GM23338 (cell line): ENCODE data around the gene GRID1. TPM values are rescaled to one million over a fixed set of nuclear protein-coding genes. Genes with fewer than 3 reads are reported as not detected.

ENCODE experiments used
- ATAC-seq: fragments of 200-7000 bp; cut with Tn5 transposase; 3 replicates; pipeline ENCODE4 v1.9.1; 2020
- DNase-seq: peaks from one replicate; pipeline ENCODE4 v3.0.0-alpha.2; 2015; ENCODE audit warnings: low spot score
- H2AFZ ChIP-seq: fragments of 200-600 bp; sonication (generic); 2 replicates; pipeline ENCODE4 v1.8.0; 2016; ENCODE audit warnings: antibody characterized with exemption, mild to moderate bottlenecking, moderate library complexity
- H3F3A ChIP-seq: fragments of 200-600 bp; sonication (generic); replicated peaks from 2 replicates; pipeline ENCODE4 v1.8.0; 2017; ENCODE audit warnings: antibody characterized with exemption, mixed run types, low read depth
- H3K27ac ChIP-seq: fragments of 200-600 bp; sonication (generic); 2 replicates; pipeline ENCODE4 v1.6.1; 2016; ENCODE audit warnings: low read depth
- H3K27me3 ChIP-seq: fragments of 200-600 bp; sonication (generic); 2 replicates; pipeline ENCODE4 v1.8.0; 2016; ENCODE audit warnings: mild to moderate bottlenecking, mixed run types, moderate library complexity; ENCODE audit not compliant: insufficient read depth
- H3K36me3 ChIP-seq: fragments of 200-600 bp; sonication (generic); 2 replicates; pipeline ENCODE4 v1.8.0; 2016; ENCODE audit warnings: mild to moderate bottlenecking; ENCODE audit not compliant: insufficient read depth
- H3K4me1 ChIP-seq: fragments of 200-600 bp; sonication (generic); 2 replicates; pipeline ENCODE4 v1.8.0; 2016; ENCODE audit warnings: mild to moderate bottlenecking, moderate library complexity; ENCODE audit not compliant: insufficient read depth
- H3K4me2 ChIP-seq: fragments of 200-600 bp; sonication (generic); 2 replicates; pipeline ENCODE4 v1.7.1; 2017; ENCODE audit warnings: mixed run types
- H3K4me3 ChIP-seq: fragments of 200-600 bp; sonication (generic); 2 replicates; pipeline ENCODE4 v1.6.1; 2016; ENCODE audit warnings: mixed run types
- H3K79me2 ChIP-seq: fragments of 200-600 bp; sonication (generic); replicated peaks from 2 replicates; pipeline ENCODE4 v1.8.0; 2017; ENCODE audit warnings: mild to moderate bottlenecking; ENCODE audit not compliant: insufficient read depth
- H3K9me2 ChIP-seq: fragments of 200-600 bp; sonication (generic); 2 replicates; pipeline ENCODE4 v1.8.0; 2017; ENCODE audit not compliant: insufficient read depth
- H4K20me1 ChIP-seq: fragments of 200-600 bp; sonication (generic); replicated peaks from 2 replicates; pipeline ENCODE4 v1.8.0; 2017; ENCODE audit warnings: mild to moderate bottlenecking; ENCODE audit not compliant: insufficient read depth
- H3K27ac Mint-ChIP-seq: 2 replicates; pipeline ENCODE4 v1.8.0; 2020; ENCODE audit warnings: inconsistent platforms, mild to moderate bottlenecking, moderate library complexity, mixed read lengths
- H3K27me3 Mint-ChIP-seq: 3 replicates; pipeline ENCODE4 v1.8.0; 2022; ENCODE audit warnings: low read depth, mild to moderate bottlenecking, moderate library complexity, mixed read lengths, inconsistent platforms; ENCODE audit not compliant: insufficient read depth, poor library complexity
- H3K36me3 Mint-ChIP-seq: 3 replicates; pipeline ENCODE4 v1.8.0; 2021; ENCODE audit warnings: low read depth, mild to moderate bottlenecking, inconsistent platforms, moderate library complexity, mixed read lengths
- H3K4me1 Mint-ChIP-seq: 3 replicates; pipeline ENCODE4 v1.8.0; 2020; ENCODE audit warnings: mild to moderate bottlenecking, inconsistent platforms, mixed read lengths
- H3K4me3 Mint-ChIP-seq: 3 replicates; pipeline ENCODE4 v1.8.0; 2021; ENCODE audit warnings: moderate library complexity, mild to moderate bottlenecking, inconsistent platforms, mixed read lengths
- H3K9me3 Mint-ChIP-seq: 3 replicates; pipeline ENCODE4 v1.8.0; 2020; ENCODE audit warnings: moderate library complexity, mild to moderate bottlenecking, inconsistent platforms, mixed read lengths
- EZH2 ChIP-seq: fragments of 200-600 bp; sonication (generic); IDR thresholded peaks from one replicate; pipeline ENCODE4 v1.8.0; 2017; ENCODE audit warnings: antibody characterized with exemption, mild to moderate bottlenecking, low read depth; ENCODE audit not compliant: unreplicated experiment
- STAT1 ChIP-seq: IDR thresholded peaks from one replicate; pipeline ENCODE4 v1.6.1; 2016; ENCODE audit warnings: antibody characterized with exemption; ENCODE audit not compliant: unreplicated experiment
- ZNF114 ChIP-seq: fragments of 250-450 bp; sonication (Bioruptor Pico); IDR thresholded peaks from 2 replicates; pipeline ENCODE4 v1.5.0; 2020; ENCODE audit warnings: mild to moderate bottlenecking, moderate library complexity
- ZNF331 ChIP-seq: fragments of 250-450 bp; sonication (Bioruptor Pico); IDR thresholded peaks from 2 replicates; pipeline ENCODE4 v1.5.0; 2020; ENCODE audit warnings: low read depth, mild to moderate bottlenecking, moderate library complexity
- polyA plus RNA-seq: library from polyadenylated mRNA; unstranded; fragments of >200 nt; fragmentation: Nextera tagmentation; extraction: Ambion mirVana; gene quantifications from 2 replicates; pipeline ENCODE4 v1.2.1, GENCODE V29; 2016
- total RNA-seq: library from RNA; depleted of rRNA; stranded (reverse); fragments of >200 nt; shearing (Covaris generic); gene quantifications from 2 replicates; pipeline ENCODE4 v1.2.3, GENCODE V29; 2014
- TF ChIP-seq, protein P1 (sequence below), 2 experiments: fragments of 200-600 bp in 1 of 2; sonication (generic) in 1 of 2; conservative IDR thresholded peaks; 2 replicates each; pipeline versions ENCODE4 v1.5.1 to v1.6.1; 2016 to 2017; ENCODE audit warnings: antibody characterized with exemption in 2 of 2, low read depth in 2 of 2, mild to moderate bottlenecking in 2 of 2, moderate library complexity in 1 of 2
- TF ChIP-seq, protein P2 (sequence below): IDR thresholded peaks from one replicate; pipeline ENCODE4 v1.6.1; 2018; ENCODE audit warnings: antibody characterized with exemption; ENCODE audit not compliant: unreplicated experiment
- TF ChIP-seq, protein P3 (sequence below): fragments of 250-450 bp; sonication (Bioruptor Pico); IDR thresholded peaks from 2 replicates; pipeline ENCODE4 v1.5.0; 2020; ENCODE audit warnings: mild to moderate bottlenecking, moderate library complexity
- TF ChIP-seq, protein P4 (sequence below): IDR thresholded peaks from 2 replicates; pipeline ENCODE4 v1.6.1; 2016; ENCODE audit warnings: antibody characterized with exemption

GRID1 gene
- total and polyA plus RNA-seq, 2 experiments from 2014 or later: 0.14 to 0.15 TPM

DNA sequence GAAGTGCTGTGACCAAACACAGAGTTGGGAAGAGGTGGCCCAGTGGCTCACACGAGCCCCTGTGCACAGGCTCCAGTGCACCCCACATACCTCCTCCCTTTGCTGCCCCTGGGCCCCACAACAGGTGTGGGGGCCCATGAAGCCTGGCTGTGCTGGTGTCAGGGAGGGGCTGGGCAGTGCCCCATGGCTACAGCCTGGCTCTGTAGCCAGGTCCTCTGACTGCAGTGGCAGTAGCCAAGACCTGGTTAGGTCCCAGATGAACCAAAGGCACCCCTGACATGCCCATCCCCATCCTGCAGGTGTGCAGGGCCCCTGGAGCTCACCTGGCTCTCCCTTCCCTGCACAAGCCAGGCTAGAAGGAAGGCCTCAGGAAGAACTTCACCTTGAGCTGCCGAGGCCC, 176.3 kb downstream of the GRID1 start (continued):
- TF ChIP-seq, protein P1, sequence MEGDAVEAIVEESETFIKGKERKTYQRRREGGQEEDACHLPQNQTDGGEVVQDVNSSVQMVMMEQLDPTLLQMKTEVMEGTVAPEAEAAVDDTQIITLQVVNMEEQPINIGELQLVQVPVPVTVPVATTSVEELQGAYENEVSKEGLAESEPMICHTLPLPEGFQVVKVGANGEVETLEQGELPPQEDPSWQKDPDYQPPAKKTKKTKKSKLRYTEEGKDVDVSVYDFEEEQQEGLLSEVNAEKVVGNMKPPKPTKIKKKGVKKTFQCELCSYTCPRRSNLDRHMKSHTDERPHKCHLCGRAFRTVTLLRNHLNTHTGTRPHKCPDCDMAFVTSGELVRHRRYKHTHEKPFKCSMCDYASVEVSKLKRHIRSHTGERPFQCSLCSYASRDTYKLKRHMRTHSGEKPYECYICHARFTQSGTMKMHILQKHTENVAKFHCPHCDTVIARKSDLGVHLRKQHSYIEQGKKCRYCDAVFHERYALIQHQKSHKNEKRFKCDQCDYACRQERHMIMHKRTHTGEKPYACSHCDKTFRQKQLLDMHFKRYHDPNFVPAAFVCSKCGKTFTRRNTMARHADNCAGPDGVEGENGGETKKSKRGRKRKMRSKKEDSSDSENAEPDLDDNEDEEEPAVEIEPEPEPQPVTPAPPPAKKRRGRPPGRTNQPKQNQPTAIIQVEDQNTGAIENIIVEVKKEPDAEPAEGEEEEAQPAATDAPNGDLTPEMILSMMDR (conservative IDR thresholded peaks at IDR 0.05; ENCODE audit: low read depth in 2 of 2): no peak
- TF ChIP-seq ZNF114 (CRISPR knock-in tag): no peak

DNA sequence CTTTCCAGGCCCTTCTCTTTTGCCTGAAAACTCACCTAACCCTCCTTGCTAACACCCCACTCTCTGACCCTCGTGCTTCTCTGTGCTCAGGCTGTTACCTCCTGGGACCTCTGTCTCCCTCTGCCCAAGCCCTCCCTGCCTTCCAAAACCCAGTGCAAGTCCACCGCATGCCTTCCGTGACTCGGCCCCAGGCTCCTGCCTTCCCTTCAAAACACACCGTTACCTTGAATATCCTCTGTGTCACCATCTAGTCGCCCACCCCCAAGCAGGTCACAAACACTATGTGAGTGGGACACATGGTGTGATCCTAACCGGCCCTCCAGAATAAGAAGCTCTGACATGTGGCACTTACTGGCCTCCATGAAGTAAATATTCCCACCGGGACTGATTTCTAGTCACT, 176.7 kb downstream of the GRID1 start:
- no peak overlapping the region for H3K4me2 ChIP-seq
- Mint-ChIP-seq H3K9me3 (no peaks in the 10 kb centered on the region; the same call in 2 of the 3 replicates), H3K4me1 (no peaks in the 10 kb centered on the region), H3K36me3 (no peaks in the 10 kb centered on the region; the same call in 2 of the 3 replicates), H3K27ac (no peak overlapping the region), H3K27me3 (peaks cover 5% of the 10 kb centered on the region), H3K4me3 (no peak overlapping the region)
- H4K20me1 ChIP-seq: no peaks in the 10 kb centered on the region
- no peak overlapping the region for H2AFZ ChIP-seq
- H3K79me2 ChIP-seq: no peaks in the 10 kb centered on the region
- H3F3A ChIP-seq: no peaks in the 10 kb centered on the region
- no peak overlapping the region for H3K27ac ChIP-seq
- TF ChIP-seq EZH2 (no peak), STAT1 (no peak), ZNF331 (CRISPR knock-in tag) (no peak)
- TF ChIP-seq, protein P2, sequence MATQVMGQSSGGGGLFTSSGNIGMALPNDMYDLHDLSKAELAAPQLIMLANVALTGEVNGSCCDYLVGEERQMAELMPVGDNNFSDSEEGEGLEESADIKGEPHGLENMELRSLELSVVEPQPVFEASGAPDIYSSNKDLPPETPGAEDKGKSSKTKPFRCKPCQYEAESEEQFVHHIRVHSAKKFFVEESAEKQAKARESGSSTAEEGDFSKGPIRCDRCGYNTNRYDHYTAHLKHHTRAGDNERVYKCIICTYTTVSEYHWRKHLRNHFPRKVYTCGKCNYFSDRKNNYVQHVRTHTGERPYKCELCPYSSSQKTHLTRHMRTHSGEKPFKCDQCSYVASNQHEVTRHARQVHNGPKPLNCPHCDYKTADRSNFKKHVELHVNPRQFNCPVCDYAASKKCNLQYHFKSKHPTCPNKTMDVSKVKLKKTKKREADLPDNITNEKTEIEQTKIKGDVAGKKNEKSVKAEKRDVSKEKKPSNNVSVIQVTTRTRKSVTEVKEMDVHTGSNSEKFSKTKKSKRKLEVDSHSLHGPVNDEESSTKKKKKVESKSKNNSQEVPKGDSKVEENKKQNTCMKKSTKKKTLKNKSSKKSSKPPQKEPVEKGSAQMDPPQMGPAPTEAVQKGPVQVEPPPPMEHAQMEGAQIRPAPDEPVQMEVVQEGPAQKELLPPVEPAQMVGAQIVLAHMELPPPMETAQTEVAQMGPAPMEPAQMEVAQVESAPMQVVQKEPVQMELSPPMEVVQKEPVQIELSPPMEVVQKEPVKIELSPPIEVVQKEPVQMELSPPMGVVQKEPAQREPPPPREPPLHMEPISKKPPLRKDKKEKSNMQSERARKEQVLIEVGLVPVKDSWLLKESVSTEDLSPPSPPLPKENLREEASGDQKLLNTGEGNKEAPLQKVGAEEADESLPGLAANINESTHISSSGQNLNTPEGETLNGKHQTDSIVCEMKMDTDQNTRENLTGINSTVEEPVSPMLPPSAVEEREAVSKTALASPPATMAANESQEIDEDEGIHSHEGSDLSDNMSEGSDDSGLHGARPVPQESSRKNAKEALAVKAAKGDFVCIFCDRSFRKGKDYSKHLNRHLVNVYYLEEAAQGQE: no peak
- TF ChIP-seq, protein P3, sequence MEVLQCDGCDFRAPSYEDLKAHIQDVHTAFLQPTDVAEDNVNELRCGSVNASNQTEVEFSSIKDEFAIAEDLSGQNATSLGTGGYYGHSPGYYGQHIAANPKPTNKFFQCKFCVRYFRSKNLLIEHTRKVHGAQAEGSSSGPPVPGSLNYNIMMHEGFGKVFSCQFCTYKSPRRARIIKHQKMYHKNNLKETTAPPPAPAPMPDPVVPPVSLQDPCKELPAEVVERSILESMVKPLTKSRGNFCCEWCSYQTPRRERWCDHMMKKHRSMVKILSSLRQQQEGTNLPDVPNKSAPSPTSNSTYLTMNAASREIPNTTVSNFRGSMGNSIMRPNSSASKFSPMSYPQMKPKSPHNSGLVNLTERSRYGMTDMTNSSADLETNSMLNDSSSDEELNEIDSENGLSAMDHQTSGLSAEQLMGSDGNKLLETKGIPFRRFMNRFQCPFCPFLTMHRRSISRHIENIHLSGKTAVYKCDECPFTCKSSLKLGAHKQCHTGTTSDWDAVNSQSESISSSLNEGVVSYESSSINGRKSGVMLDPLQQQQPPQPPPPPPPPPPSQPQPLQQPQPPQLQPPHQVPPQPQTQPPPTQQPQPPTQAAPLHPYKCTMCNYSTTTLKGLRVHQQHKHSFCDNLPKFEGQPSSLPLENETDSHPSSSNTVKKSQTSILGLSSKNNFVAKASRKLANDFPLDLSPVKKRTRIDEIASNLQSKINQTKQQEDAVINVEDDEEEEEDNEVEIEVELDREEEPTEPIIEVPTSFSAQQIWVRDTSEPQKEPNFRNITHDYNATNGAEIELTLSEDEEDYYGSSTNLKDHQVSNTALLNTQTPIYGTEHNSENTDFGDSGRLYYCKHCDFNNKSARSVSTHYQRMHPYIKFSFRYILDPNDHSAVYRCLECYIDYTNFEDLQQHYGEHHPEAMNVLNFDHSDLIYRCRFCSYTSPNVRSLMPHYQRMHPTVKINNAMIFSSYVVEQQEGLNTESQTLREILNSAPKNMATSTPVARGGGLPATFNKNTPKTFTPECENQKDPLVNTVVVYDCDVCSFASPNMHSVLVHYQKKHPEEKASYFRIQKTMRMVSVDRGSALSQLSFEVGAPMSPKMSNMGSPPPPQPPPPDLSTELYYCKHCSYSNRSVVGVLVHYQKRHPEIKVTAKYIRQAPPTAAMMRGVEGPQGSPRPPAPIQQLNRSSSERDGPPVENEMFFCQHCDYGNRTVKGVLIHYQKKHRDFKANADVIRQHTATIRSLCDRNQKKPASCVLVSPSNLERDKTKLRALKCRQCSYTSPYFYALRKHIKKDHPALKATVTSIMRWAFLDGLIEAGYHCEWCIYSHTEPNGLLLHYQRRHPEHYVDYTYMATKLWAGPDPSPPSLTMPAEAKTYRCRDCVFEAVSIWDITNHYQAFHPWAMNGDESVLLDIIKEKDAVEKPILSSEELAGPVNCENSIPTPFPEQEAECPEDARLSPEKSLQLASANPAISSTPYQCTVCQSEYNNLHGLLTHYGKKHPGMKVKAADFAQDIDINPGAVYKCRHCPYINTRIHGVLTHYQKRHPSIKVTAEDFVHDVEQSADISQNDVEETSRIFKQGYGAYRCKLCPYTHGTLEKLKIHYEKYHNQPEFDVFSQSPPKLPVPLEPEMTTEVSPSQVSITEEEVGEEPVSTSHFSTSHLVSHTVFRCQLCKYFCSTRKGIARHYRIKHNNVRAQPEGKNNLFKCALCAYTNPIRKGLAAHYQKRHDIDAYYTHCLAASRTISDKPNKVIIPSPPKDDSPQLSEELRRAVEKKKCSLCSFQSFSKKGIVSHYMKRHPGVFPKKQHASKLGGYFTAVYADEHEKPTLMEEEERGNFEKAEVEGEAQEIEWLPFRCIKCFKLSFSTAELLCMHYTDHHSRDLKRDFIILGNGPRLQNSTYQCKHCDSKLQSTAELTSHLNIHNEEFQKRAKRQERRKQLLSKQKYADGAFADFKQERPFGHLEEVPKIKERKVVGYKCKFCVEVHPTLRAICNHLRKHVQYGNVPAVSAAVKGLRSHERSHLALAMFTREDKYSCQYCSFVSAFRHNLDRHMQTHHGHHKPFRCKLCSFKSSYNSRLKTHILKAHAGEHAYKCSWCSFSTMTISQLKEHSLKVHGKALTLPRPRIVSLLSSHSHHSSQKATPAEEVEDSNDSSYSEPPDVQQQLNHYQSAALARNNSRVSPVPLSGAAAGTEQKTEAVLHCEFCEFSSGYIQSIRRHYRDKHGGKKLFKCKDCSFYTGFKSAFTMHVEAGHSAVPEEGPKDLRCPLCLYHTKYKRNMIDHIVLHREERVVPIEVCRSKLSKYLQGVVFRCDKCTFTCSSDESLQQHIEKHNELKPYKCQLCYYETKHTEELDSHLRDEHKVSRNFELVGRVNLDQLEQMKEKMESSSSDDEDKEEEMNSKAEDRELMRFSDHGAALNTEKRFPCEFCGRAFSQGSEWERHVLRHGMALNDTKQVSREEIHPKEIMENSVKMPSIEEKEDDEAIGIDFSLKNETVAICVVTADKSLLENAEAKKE: no peak
- TF ChIP-seq, protein P4, sequence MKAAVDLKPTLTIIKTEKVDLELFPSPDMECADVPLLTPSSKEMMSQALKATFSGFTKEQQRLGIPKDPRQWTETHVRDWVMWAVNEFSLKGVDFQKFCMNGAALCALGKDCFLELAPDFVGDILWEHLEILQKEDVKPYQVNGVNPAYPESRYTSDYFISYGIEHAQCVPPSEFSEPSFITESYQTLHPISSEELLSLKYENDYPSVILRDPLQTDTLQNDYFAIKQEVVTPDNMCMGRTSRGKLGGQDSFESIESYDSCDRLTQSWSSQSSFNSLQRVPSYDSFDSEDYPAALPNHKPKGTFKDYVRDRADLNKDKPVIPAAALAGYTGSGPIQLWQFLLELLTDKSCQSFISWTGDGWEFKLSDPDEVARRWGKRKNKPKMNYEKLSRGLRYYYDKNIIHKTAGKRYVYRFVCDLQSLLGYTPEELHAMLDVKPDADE: no peak
- H3K27me3 ChIP-seq: no peaks in the 10 kb centered on the region
- no peaks in the 10 kb centered on the region for H3K36me3 ChIP-seq
- H3K4me1 ChIP-seq: no peaks in the 10 kb centered on the region
- H3K4me3 ChIP-seq: no peak overlapping the region
- DNase-seq (no peak), ATAC-seq (no peak)
- H3K9me2 ChIP-seq: no peaks in the 10 kb centered on the region
